HL-60 (cell line): ENCODE results near the gene ZPR1.

Experiments
- DNase-seq, 2 experiments: peaks; one replicate each; pipeline ENCODE4 v3.0.0-alpha.2; 2010 to 2020; ENCODE audit warnings: low read depth in 1 of 2, low spot score in 1 of 2
- H3K27ac ChIP-seq: fragments of 250-450 bp; sonication (Bioruptor Pico); replicated peaks from 2 replicates; pipeline ENCODE4 v1.5.1; 2020; ENCODE audit warnings: mild to moderate bottlenecking, moderate library complexity
- H3K27me3 ChIP-seq: fragments of 250-450 bp; sonication (Bioruptor Pico); 2 replicates; pipeline ENCODE4 v1.5.1; 2021; ENCODE audit warnings: mild to moderate bottlenecking, moderate library complexity; ENCODE audit not compliant: insufficient read depth, poor library complexity, severe bottlenecking
- H3K4me3 ChIP-seq: replicated peaks from 2 replicates; pipeline ENCODE4 v1.5.1; 2011; ENCODE audit warnings: mild to moderate bottlenecking, control low read depth, low read length; ENCODE audit not compliant: insufficient read depth
- GABPA ChIP-seq: IDR thresholded peaks from 2 replicates; pipeline ENCODE4 v1.6.1; 2012; ENCODE audit warnings: low read depth
- POLR2AphosphoS5 ChIP-seq: IDR thresholded peaks from 2 replicates; pipeline ENCODE4 v1.6.1; 2012; ENCODE audit warnings: low read depth
- REST ChIP-seq: IDR thresholded peaks from 2 replicates; pipeline ENCODE4 v1.6.1; 2012; ENCODE audit warnings: low read depth; ENCODE audit not compliant: insufficient replicate concordance
- SPI1 ChIP-seq: IDR thresholded peaks from 2 replicates; pipeline ENCODE4 v1.6.1; 2012; ENCODE audit warnings: low read depth, mild to moderate bottlenecking, borderline replicate concordance
- TF ChIP-seq, protein P1 (sequence below): IDR thresholded peaks from one replicate; pipeline ENCODE4 v1.5.1; 2011; ENCODE audit warnings: low read length, control low read depth, inconsistent platforms; ENCODE audit not compliant: insufficient read depth

The ZPR1 gene

GRCh38 chr11:116796548-116796947 is 8.7 kb upstream of the ZPR1 start:
- Histone ChIP-seq H3K27ac (no peak overlapping the region), H3K4me3 (no peak overlapping the region), H3K27me3 (no peaks in the 10 kb centered on the region)
- DNase-seq: no peak
- TF ChIP-seq REST: no peak
- TF ChIP-seq POLR2AphosphoS5: no peak
- TF ChIP-seq GABPA: no peak
- TF ChIP-seq SPI1: no peak
- TF ChIP-seq, protein P1, sequence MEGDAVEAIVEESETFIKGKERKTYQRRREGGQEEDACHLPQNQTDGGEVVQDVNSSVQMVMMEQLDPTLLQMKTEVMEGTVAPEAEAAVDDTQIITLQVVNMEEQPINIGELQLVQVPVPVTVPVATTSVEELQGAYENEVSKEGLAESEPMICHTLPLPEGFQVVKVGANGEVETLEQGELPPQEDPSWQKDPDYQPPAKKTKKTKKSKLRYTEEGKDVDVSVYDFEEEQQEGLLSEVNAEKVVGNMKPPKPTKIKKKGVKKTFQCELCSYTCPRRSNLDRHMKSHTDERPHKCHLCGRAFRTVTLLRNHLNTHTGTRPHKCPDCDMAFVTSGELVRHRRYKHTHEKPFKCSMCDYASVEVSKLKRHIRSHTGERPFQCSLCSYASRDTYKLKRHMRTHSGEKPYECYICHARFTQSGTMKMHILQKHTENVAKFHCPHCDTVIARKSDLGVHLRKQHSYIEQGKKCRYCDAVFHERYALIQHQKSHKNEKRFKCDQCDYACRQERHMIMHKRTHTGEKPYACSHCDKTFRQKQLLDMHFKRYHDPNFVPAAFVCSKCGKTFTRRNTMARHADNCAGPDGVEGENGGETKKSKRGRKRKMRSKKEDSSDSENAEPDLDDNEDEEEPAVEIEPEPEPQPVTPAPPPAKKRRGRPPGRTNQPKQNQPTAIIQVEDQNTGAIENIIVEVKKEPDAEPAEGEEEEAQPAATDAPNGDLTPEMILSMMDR: no peak

DNA sequence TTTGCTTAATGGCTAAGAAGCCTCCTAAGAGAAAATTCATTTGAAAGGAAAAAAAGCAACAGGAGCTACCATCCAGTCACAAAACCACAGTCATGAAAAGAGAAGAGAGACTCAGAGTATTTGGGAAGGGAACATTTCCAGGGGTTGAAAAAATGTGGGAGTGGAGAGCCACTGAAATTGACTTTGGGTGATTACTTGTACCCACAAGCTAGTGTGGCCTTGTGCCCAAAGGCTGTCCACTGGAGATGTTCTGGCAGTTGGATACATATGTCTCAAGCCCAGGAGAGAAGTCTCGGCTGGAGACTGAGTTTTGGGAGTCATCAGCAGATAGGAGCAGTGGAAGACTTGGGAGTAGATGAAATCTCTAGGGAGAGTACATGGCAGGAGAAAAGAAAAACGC is 7.0 kb upstream of the ZPR1 start:
- TF ChIP-seq SPI1: no peak
- TF ChIP-seq REST: no peak
- TF ChIP-seq POLR2AphosphoS5: no peak
- TF ChIP-seq GABPA: no peak
- TF ChIP-seq, protein P1: no peak
- Histone ChIP-seq H3K27ac (no peak overlapping the region), H3K27me3 (no peaks in the 10 kb centered on the region), H3K4me3 (no peak overlapping the region)
- no peak for DNase-seq

- Histone ChIP-seq H3K27ac (no peak overlapping the region), H3K27me3 (no peaks in the 10 kb centered on the region), H3K4me3 (no peak overlapping the region)
- TF ChIP-seq, protein P1: no peak
- no peak for TF ChIP-seq SPI1
- no peak for TF ChIP-seq POLR2AphosphoS5
- no peak for TF ChIP-seq GABPA
- TF ChIP-seq REST: no peak
- DNase-seq: no peak
These were observed 5.9 kb upstream of the ZPR1 start for GRCh38 chr11:116793772-116794097.
